Panc1 (cell line): ENCODE results near the gene LPGAT1. TPM values are rescaled to one million over a fixed set of nuclear protein-coding genes. Genes with fewer than 3 reads are reported as not detected.

ENCODE experiments used
- ATAC-seq: fragments of 200-7000 bp; cut with Tn5 transposase; 2 replicates; pipeline ENCODE4 v1.9.1; 2020; ENCODE audit warnings: mild to moderate bottlenecking, moderate library complexity
- BruUV-seq: library from RNA; stranded (reverse); fragments of 400-500 nt; replicated peaks from 2 replicates; lab custom pipeline; 2021; lab: Mats Ljungman, UMichigan
- CTCF ChIA-PET: fragments of 300-600 bp; sonication (Branson Sonifier 250); formaldehyde crosslinking; loops from one replicate; lab custom pipeline; 2022; ENCODE audit warnings: antibody characterized with exemption; lab: Charles Lee
- POLR2A ChIA-PET: fragments of 300-600 bp; sonication (Branson Sonifier 250); formaldehyde crosslinking; loops from one replicate; lab custom pipeline; 2022; ENCODE audit warnings: antibody characterized with exemption; lab: Charles Lee
- DNase-seq: peaks from one replicate; pipeline ENCODE4 v3.0.0-alpha.2; 2010; ENCODE audit warnings: low read depth, low spot score
- H3K27ac ChIP-seq: 2 replicates; pipeline ENCODE4 v1.5.1; 2011; ENCODE audit warnings: mild to moderate bottlenecking, low read length, inconsistent platforms
- H3K27me3 ChIP-seq: fragments of 200-500 bp; sonication (Bioruptor generic); 2 replicates; pipeline ENCODE4 v1.6.0; 2014; ENCODE audit warnings: low read length, inconsistent platforms; ENCODE audit not compliant: control insufficient read depth, insufficient read depth
- H3K36me3 ChIP-seq: fragments of 200-500 bp; sonication (Bioruptor generic); 2 replicates; pipeline ENCODE4 v1.5.1; 2014; ENCODE audit warnings: inconsistent platforms, mild to moderate bottlenecking, low read length, moderate library complexity; ENCODE audit not compliant: control insufficient read depth, insufficient read depth
- H3K4me1 ChIP-seq: 2 replicates; pipeline ENCODE4 v1.5.1; 2011; ENCODE audit warnings: inconsistent platforms, mild to moderate bottlenecking, low read length, moderate library complexity; ENCODE audit not compliant: control insufficient read depth, insufficient read depth
- H3K4me3 ChIP-seq, 2 experiments: 2 replicates each; pipeline ENCODE4 v1.5.1; 2011 to 2012; ENCODE audit warnings: low read depth in 2 of 2, low read length in 2 of 2, mild to moderate bottlenecking in 2 of 2, inconsistent platforms in 1 of 2, moderate library complexity in 1 of 2
- H3K9me3 ChIP-seq: fragments of 200-500 bp; sonication (Bioruptor generic); 2 replicates; pipeline ENCODE4 v1.5.1; 2014; ENCODE audit warnings: low read depth, mild to moderate bottlenecking, inconsistent platforms, low read length, moderate library complexity; ENCODE audit not compliant: control insufficient read depth, insufficient read depth
- POLR2AphosphoS5 ChIP-seq: IDR thresholded peaks from 2 replicates; pipeline ENCODE4 v1.6.1; 2012; ENCODE audit warnings: mild to moderate bottlenecking, low read depth, low read length, moderate library complexity
- SIN3A ChIP-seq: IDR thresholded peaks from 2 replicates; pipeline ENCODE4 v1.6.1; 2012; ENCODE audit warnings: low read depth, mild to moderate bottlenecking, low read length, moderate library complexity, borderline replicate concordance; ENCODE audit not compliant: insufficient read depth
- TCF7L2 ChIP-seq: IDR thresholded peaks from 2 replicates; pipeline ENCODE4 v1.6.1; 2011; ENCODE audit warnings: mild to moderate bottlenecking, low read depth, low read length, inconsistent platforms
- in situ Hi-C: cut with HindIII; loops from 2 replicates; pipeline ENCODE4 v1.10.0; 2016; ENCODE audit warnings: low sequenced_read_pairs, low pct_unique_long_range_greater_than_20kb
- intact Hi-C: fragments of 100-400 bp; cut with micrococcal nuclease; formaldehyde crosslinking; loops from one replicate; pipeline ENCODE4 v1.10.0; 2022; ENCODE audit not compliant: unreplicated experiment
- total RNA-seq: library from RNA; stranded (reverse); gene quantifications from one replicate; pipeline ENCODE4 v1.2.1, GENCODE V29; 2021; ENCODE audit not compliant: unreplicated experiment
- TF ChIP-seq, protein P1 (sequence below): fragments of 450-650 bp; IDR thresholded peaks from 2 replicates; pipeline ENCODE4 v1.5.1; 2017; ENCODE audit warnings: mild to moderate bottlenecking
- TF ChIP-seq, protein P2 (sequence below), 2 experiments: IDR thresholded peaks; 2 replicates each; pipeline ENCODE4 v1.6.1; 2011 to 2012; ENCODE audit warnings: low read depth in 2 of 2, control low read depth in 1 of 2, low read length in 1 of 2, mild to moderate bottlenecking in 1 of 2, moderate library complexity in 1 of 2; ENCODE audit not compliant: insufficient read depth in 1 of 2

The LPGAT1 gene
- total RNA-seq, 1 experiment from 2014 or later: 85.4 TPM

DNA sequence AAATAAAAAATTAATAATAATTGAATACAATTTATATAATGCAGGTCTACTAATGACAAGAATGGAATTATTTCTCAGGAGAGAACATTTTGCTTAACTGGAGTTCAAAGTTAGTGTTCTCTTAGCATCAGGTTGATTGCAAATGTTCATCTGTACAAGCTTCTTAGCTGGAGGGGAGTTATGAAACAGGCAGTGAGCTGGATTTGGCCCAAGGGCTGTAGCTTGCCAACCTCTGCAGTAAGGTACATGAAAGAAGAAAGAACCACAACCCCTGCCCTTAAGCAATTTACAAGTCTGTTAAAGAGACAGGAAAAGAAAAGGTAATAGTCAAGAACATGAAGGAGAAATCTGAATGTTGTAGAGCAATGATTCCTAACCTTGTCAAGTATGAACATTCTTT, 17.0 kb downstream of the LPGAT1 start:
- Histone ChIP-seq H3K4me3 (no peak overlapping the region), H3K27ac (no peak overlapping the region), H3K9me3 (no peaks in the 10 kb centered on the region), H3K36me3 (no peaks in the 10 kb centered on the region), H3K27me3 (no peaks in the 10 kb centered on the region), H3K4me1 (no peaks in the 10 kb centered on the region; the same call in 1 of the 2 replicates)
- in situ Hi-C loops: no loop called here
- intact Hi-C loops: no loop called here
- TF ChIP-seq, protein P1, sequence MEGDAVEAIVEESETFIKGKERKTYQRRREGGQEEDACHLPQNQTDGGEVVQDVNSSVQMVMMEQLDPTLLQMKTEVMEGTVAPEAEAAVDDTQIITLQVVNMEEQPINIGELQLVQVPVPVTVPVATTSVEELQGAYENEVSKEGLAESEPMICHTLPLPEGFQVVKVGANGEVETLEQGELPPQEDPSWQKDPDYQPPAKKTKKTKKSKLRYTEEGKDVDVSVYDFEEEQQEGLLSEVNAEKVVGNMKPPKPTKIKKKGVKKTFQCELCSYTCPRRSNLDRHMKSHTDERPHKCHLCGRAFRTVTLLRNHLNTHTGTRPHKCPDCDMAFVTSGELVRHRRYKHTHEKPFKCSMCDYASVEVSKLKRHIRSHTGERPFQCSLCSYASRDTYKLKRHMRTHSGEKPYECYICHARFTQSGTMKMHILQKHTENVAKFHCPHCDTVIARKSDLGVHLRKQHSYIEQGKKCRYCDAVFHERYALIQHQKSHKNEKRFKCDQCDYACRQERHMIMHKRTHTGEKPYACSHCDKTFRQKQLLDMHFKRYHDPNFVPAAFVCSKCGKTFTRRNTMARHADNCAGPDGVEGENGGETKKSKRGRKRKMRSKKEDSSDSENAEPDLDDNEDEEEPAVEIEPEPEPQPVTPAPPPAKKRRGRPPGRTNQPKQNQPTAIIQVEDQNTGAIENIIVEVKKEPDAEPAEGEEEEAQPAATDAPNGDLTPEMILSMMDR: no peak
- TF ChIP-seq POLR2AphosphoS5: no peak
- TF ChIP-seq, protein P2, sequence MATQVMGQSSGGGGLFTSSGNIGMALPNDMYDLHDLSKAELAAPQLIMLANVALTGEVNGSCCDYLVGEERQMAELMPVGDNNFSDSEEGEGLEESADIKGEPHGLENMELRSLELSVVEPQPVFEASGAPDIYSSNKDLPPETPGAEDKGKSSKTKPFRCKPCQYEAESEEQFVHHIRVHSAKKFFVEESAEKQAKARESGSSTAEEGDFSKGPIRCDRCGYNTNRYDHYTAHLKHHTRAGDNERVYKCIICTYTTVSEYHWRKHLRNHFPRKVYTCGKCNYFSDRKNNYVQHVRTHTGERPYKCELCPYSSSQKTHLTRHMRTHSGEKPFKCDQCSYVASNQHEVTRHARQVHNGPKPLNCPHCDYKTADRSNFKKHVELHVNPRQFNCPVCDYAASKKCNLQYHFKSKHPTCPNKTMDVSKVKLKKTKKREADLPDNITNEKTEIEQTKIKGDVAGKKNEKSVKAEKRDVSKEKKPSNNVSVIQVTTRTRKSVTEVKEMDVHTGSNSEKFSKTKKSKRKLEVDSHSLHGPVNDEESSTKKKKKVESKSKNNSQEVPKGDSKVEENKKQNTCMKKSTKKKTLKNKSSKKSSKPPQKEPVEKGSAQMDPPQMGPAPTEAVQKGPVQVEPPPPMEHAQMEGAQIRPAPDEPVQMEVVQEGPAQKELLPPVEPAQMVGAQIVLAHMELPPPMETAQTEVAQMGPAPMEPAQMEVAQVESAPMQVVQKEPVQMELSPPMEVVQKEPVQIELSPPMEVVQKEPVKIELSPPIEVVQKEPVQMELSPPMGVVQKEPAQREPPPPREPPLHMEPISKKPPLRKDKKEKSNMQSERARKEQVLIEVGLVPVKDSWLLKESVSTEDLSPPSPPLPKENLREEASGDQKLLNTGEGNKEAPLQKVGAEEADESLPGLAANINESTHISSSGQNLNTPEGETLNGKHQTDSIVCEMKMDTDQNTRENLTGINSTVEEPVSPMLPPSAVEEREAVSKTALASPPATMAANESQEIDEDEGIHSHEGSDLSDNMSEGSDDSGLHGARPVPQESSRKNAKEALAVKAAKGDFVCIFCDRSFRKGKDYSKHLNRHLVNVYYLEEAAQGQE (IDR thresholded peaks at IDR 0.05; ENCODE audit: insufficient read depth in 1 of 2, low read depth in 2 of 2, low read length in 1 of 2): no peak
- TF ChIP-seq SIN3A: no peak
- no peak for TF ChIP-seq TCF7L2
- CTCF ChIA-PET: no interaction called here
- BruUV-seq: no TSS peak
- no peak for DNase-seq
- POLR2A ChIA-PET: no interaction called here
- no peak for ATAC-seq

DNA sequence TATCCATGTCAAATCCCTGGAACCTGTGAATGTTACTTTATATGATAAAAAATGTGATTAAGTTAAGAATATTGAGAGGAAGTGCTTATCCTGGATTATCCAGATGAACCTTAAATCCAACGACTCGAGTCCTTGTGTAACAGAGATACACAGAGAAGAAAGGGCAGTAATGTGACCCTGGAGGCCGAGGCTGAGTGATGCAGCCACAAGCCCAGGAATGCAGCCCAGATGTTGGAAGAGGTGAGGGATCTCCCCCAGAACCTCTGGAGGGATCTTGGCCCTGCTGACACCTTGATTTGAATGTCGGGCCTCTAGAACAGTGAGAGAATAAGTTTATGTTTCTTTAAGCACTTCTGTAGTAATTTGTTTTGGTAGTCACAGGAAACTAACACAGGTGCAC, 18.0 kb downstream of the LPGAT1 start:
- Histone ChIP-seq H3K9me3 (no peaks in the 10 kb centered on the region), H3K27me3 (no peaks in the 10 kb centered on the region), H3K27ac (no peak overlapping the region), H3K36me3 (no peaks in the 10 kb centered on the region), H3K4me1 (no peaks in the 10 kb centered on the region; the same call in 1 of the 2 replicates), H3K4me3 (no peak overlapping the region)
- ATAC-seq: no peak
- no peak for DNase-seq
- ChIA-PET POLR2A (no interaction called here), CTCF (no interaction called here)
- TF ChIP-seq, protein P1: no peak
- TF ChIP-seq, protein P2 (IDR thresholded peaks at IDR 0.05; ENCODE audit: insufficient read depth in 1 of 2, low read depth in 2 of 2, low read length in 1 of 2): no peak
- TF ChIP-seq TCF7L2 (no peak), SIN3A (no peak)
- BruUV-seq: no TSS peak
- in situ Hi-C loops: no loop called here
- intact Hi-C loops: no loop called here
